Ascending aorta (tissue), 2 donors: ENCODE data around the gene BBOX1. TPM values are rescaled to one million over a fixed set of nuclear protein-coding genes. Genes with fewer than 3 reads are reported as not detected.

Source experiments
- DNase-seq, 2 donors: peaks; one replicate each; pipeline ENCODE4 v3.0.0-alpha.2; 2019; ENCODE audit warnings: low spot score in 2 of 2
- H3K27ac ChIP-seq, 2 donors: fragments of 200-600 bp; sonication (generic); one replicate each; pipeline ENCODE4 v1.5.1; 2016 to 2017; ENCODE audit warnings: mild to moderate bottlenecking in 1 of 2
- H3K27me3 ChIP-seq: fragments of 200-600 bp; sonication (generic); one replicate; pipeline ENCODE4 v1.5.1; 2017
- H3K36me3 ChIP-seq, 2 donors: fragments of 200-600 bp; sonication (generic); one replicate each; pipeline ENCODE4 v1.5.1; 2016
- H3K4me1 ChIP-seq, 2 donors: fragments of 200-600 bp; sonication (generic); one replicate each; pipeline ENCODE4 v1.5.1; 2016 to 2017; ENCODE audit warnings: mild to moderate bottlenecking in 1 of 2
- H3K4me3 ChIP-seq, 2 donors: fragments of 200-600 bp; sonication (generic); one replicate each; pipeline ENCODE4 v1.5.1; 2016 to 2017; ENCODE audit warnings: mild to moderate bottlenecking in 1 of 2
- H3K9me3 ChIP-seq, 2 donors: fragments of 200-600 bp; sonication (generic); one replicate each; pipeline ENCODE4 v1.5.1; 2016
- intact Hi-C: fragments of 100-400 bp; cut with DNase I; formaldehyde crosslinking; loops from one replicate; pipeline ENCODE4 v1.15.1; 2023
- total RNA-seq: library from RNA; depleted of rRNA; stranded (reverse); fragments of >200 nt; gene quantifications from one replicate; pipeline ENCODE4 v1.1.0, GENCODE V29; 2016
- TF ChIP-seq, protein P1 (sequence below), 3 experiments: fragments of 200-600 bp in 2 of 3; fragments of 450-650 bp in 1 of 3; sonication (generic) in 2 of 3; IDR thresholded peaks; one replicate each; pipeline ENCODE4 v1.5.1; 2016 to 2019; ENCODE audit warnings: antibody characterized with exemption in 3 of 3, mild to moderate bottlenecking in 1 of 3, moderate library complexity in 1 of 3

Gene BBOX1
- total RNA-seq, 1 donor from 2014 or later: not detected

DNA sequence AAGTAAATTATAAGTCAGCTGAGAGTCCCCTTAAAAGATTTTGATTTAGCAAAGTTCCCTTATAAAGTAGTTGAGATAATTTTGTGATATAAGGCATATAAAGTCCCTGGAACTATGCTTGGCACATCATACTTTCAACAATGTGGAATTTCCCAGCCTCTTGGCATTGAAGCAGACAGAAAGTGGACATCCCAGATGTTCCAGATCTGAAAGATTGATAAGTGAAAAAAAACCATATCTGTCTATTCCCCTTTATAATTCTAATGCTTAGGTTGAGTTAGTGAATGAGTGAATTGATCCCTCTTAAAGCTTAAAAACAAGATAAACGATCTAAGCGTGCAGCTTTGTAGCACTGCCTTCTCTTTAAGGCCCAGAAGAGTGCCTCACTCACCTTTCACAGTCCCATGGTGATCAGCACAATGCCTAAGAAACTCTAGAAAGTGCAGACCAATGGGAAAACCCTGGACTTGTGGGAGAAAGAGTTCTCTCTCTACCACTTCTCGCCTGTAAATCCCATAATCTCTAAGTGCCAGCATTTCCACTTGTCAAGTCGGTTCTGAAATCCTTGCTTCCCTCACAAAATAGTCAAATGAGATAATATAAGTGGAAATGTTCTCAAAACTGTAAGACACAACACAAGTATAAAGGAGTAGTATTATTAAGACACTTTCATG lies 28.9 kb upstream of the BBOX1 start:
- TF ChIP-seq, protein P1, sequence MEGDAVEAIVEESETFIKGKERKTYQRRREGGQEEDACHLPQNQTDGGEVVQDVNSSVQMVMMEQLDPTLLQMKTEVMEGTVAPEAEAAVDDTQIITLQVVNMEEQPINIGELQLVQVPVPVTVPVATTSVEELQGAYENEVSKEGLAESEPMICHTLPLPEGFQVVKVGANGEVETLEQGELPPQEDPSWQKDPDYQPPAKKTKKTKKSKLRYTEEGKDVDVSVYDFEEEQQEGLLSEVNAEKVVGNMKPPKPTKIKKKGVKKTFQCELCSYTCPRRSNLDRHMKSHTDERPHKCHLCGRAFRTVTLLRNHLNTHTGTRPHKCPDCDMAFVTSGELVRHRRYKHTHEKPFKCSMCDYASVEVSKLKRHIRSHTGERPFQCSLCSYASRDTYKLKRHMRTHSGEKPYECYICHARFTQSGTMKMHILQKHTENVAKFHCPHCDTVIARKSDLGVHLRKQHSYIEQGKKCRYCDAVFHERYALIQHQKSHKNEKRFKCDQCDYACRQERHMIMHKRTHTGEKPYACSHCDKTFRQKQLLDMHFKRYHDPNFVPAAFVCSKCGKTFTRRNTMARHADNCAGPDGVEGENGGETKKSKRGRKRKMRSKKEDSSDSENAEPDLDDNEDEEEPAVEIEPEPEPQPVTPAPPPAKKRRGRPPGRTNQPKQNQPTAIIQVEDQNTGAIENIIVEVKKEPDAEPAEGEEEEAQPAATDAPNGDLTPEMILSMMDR (IDR thresholded peaks at IDR 0.05): no peak
- H3K36me3 ChIP-seq: no peaks in the 10 kb centered on the region
- DNase-seq: no peak
- H3K4me3 ChIP-seq: no peak overlapping the region
- H3K27me3 ChIP-seq: no peaks in the 10 kb centered on the region
- H3K4me1 ChIP-seq: peaks cover 0 to 15% of the 10 kb centered on the region in 2 donors
- peak overlapping the region; percentile 62 to 74 for H3K27ac ChIP-seq
- intact Hi-C loops: no loop called here
- H3K9me3 ChIP-seq: no peaks in the 10 kb centered on the region

DNA sequence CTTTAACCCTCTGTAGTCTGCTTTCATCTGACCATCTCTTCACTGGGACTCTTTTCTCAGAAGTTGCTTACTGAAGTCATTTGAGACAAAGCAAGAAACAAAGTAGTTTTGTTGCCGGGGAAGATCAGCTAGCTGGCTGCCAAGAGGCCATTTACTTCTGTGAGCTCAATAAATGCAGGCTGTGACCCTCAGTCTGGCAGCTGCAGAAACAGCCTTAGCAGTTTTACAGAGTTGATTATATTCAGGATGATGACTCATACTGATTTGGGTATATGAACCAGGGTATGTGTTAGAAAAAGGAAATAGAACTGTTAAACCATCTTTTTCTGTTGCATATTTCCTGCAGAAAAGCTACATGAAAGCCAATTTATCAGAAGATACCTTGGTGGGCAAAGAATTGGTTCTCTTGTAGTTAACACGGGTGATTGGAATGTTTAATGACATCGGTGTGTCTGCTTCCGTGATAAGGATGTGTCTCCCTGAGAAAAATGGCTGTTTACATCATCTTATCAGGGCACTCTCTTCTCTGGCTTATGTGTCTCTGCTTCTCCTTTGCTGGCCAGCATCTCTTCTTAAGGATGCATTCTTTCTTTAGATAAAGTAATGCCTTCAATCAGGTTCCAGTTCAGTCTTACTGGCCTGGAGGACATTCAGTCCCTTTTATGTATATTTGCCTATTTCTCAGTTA lies 28.2 kb upstream of the BBOX1 start:
- peaks cover 0 to 15% of the 10 kb centered on the region in 2 donors for H3K4me1 ChIP-seq
- no peak for DNase-seq
- H3K27me3 ChIP-seq: no peaks in the 10 kb centered on the region
- intact Hi-C loops: no loop called here
- no peaks in the 10 kb centered on the region for H3K9me3 ChIP-seq
- TF ChIP-seq, protein P1 (IDR thresholded peaks at IDR 0.05): no peak
- no peaks in the 10 kb centered on the region for H3K36me3 ChIP-seq
- no peak overlapping the region for H3K4me3 ChIP-seq
- peak overlapping the region; percentile 62 to 74 for H3K27ac ChIP-seq

DNA sequence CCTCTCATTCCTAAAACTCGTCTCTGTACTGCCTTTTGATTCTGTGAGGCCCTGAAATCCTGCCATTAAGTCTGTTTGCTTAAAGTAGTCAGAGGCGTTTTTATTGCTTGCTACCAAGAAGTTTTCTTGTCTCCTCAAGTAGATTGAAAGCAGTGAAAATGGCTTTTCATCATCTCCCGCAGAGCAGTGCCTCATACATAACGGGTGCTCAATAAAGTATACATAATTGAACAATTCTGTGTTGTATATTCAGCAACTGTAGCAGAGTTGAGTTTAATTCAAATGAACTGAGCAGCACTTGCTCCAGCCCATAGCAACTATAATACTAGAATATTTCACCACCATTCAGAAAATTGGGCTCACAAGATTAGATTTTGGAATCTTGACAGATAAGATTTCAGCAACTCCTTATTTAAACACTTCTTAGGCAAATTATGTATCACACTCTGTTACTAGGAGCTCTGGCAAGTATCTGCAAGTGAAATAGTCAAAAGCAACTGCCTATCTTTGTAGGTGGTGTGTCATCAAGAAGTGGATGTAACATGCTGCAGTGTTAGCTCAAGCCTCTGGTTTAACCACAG lies 26.7 kb upstream of the BBOX1 start:
- Histone ChIP-seq H3K27me3 (no peaks in the 10 kb centered on the region), H3K9me3 (no peaks in the 10 kb centered on the region), H3K4me1 (peaks cover 0 to 16% of the 10 kb centered on the region in 2 donors), H3K4me3 (no peak overlapping the region), H3K36me3 (no peaks in the 10 kb centered on the region), H3K27ac (peak overlapping the region; percentile 62 to 74)
- TF ChIP-seq, protein P1 (IDR thresholded peaks at IDR 0.05): no peak
- no peak for DNase-seq
- intact Hi-C loops: no loop called here

DNA sequence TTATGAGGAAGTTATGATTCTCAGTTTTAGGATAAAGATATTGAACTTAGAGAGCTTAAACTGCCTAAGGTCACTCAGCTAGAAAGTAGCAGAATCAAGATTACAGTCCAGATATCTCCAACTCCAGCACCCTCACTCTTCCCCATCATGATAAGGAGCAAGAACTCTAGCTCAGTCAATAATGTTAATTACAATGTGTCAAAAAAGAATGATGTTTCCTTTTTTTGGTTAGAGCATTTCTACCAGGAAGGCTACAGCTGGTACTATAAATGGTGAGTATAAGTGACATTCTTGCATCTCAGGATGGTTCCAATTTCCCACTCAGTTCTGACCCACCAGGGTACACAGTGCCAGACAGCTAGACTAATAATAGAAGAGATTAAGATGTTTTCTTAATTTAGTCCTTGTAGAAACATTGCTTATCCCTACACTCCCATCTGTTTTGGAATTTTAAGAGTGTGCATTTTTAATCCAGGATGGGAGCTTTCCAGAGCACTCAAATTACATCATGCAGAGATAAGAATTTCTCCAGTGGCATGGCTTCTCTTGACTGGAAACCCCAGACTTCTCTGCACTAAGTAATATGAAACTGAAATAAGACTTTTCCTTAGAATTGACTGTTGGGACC lies 21.6 kb upstream of the BBOX1 start:
- H3K4me3 ChIP-seq: no peak overlapping the region
- intact Hi-C loops: no loop called here
- H3K27me3 ChIP-seq: no peaks in the 10 kb centered on the region
- no peaks in the 10 kb centered on the region for H3K36me3 ChIP-seq
- H3K27ac ChIP-seq: peak overlapping the region; percentile 53 to 57
- no peaks in the 10 kb centered on the region for H3K9me3 ChIP-seq
- H3K4me1 ChIP-seq: peaks cover 0 to 17% of the 10 kb centered on the region in 2 donors
- DNase-seq: no peak
- TF ChIP-seq, protein P1 (IDR thresholded peaks at IDR 0.05): no peak

DNA sequence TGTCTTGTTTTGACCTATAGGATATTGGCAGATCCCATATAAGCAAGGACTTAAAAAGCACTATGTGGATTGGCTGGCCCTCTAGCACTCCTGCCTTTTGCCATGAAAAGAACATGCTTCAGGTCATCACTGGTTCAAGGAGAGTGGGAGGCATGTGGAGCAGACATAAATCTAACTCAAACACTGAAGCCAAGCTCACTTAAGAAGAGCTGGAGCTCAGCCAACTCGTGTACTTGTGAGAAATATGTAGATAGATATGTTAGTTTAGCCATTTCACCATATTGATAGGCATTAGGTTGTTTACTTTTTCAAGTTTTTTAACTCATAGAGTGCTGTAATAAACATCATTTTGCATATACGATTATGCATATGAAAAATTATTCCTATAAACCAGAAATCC lies 19.9 kb upstream of the BBOX1 start:
- intact Hi-C loops: no loop called here
- H3K27me3 ChIP-seq: no peaks in the 10 kb centered on the region
- DNase-seq: no peak
- H3K27ac ChIP-seq: peak overlapping the region in 1 of 2 donors; percentile 53
- H3K36me3 ChIP-seq: no peaks in the 10 kb centered on the region
- TF ChIP-seq, protein P1 (IDR thresholded peaks at IDR 0.05): no peak
- peaks cover 0 to 15% of the 10 kb centered on the region in 2 donors for H3K4me1 ChIP-seq
- H3K9me3 ChIP-seq: no peaks in the 10 kb centered on the region
- H3K4me3 ChIP-seq: no peak overlapping the region
